Stimulated activated CD8-positive, alpha-beta memory T cell treated with anti-CD3 and anti-CD28 coated beads, Interleukin-15, amount 100 ng/mL, for 48 hours (primary cell): ENCODE results near the gene G0S2.

Experiments
- DNase-seq, 2 donors: peaks; one replicate each; pipeline ENCODE4 v3.0.0-alpha.2; 2020; ENCODE audit warnings: low read depth in 2 of 2

G0S2 gene, protein sequence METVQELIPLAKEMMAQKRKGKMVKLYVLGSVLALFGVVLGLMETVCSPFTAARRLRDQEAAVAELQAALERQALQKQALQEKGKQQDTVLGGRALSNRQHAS

DNA sequence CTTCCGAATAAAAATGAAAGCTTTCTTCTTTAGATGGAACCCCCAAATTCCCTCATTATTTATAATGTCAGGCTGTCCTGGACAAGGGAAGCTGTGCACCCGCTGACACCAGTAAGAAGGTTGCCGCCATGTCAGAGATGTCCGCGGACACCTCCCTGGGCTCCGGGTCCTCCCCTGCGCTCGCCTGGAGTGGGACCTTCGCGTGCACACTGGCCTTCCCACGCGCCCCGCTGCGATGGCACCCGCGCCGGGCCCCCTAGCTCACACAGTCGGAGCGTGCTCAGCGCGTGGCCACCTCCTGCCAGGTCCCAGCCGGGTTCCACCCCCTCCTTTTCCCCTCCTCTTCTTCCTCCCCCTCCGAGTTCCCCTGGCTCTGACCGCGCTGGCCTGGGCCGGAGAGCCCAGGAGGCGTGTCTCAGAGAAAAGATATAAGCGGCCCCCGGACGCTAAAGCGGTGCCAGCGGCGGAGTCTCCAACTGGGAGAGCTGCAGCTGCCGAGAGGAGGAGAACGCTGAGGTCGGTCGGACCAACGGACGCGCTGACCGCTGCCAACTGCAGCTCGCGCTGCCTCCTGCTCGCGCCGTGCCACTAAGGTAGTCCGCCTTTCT lies at the start of gene G0S2:
Gene G0S2, plus strand, starts transcription at position 456 of the 608 bp plus-strand sequence. CDS start 273 bp downstream, outside the sequence.
- DNase-seq: peak in 1 of 2 donors; percentile 31

DNA sequence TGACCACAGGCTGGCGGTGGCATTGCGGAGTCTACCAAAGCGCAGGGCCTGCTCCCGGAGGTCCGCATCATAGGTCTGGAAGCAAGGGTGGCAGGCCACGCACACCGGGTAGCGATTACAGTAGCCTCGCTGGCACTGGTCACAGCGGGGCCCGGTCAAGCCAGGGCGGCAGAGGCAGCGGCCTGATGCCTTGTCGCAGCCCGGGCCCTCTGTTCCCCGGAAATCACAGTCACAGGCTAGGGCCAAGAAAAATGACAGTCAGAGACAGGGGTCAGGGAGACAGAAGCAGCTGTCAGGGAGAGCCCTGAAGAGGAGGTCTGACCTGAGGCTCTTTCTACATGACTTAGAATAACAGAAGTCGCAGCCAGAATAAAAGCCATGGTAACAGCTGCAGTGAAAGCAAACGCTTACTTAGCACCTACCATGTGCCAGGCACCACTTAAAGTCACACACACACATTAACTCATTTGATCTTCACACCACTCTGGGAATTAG lies 49.4 kb upstream of the G0S2 start:
- DNase-seq: no peak

- no peak for DNase-seq
Observed at GRCh38 chr1:209626346-209627026, 48.7 kb upstream of the G0S2 start.

DNA sequence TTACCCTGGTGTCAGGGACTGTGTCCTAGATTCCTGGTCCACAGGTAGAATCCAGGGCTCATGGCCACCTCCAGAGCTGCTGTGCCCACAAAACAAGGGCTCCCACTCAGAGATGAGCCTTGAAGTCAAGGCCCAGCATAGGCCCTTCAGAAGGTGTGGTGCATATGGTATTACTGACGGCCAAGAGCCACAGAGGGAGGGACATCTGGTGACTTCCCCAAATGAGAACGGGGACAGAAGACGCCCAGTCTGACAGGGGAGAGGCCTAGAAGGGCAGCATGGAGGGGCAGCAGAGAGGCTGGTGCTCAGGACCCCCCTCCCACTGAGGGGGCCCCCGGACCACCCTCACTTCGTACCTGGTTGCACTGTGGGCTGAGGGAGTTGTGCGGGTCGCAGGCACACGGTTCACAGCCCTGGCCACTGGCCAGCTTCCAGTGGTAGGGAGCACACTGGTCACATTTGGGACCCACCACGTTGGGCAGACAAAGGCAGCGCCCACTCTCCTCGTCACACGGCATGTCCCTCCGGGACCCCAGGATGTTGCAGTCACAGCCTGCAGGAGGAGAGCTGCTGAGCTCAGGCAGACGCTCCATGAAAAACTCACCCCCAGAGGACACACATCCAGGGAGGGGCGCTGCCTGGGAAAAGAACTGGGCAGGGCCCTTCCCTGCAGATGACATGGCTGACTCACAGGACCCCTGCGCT lies 48.0 kb upstream of the G0S2 start:
- DNase-seq: no peak

GRCh38 chr1:209627732-209628196 lies 47.4 kb upstream of the G0S2 start:
- peak; percentile 69 to 73 for DNase-seq

GRCh38 chr1:209628618-209629299 lies 46.5 kb upstream of the G0S2 start:
- DNase-seq: no peak

- DNase-seq: no peak
Observed at GRCh38 chr1:209629621-209630382, 45.4 kb upstream of the G0S2 start.

DNA sequence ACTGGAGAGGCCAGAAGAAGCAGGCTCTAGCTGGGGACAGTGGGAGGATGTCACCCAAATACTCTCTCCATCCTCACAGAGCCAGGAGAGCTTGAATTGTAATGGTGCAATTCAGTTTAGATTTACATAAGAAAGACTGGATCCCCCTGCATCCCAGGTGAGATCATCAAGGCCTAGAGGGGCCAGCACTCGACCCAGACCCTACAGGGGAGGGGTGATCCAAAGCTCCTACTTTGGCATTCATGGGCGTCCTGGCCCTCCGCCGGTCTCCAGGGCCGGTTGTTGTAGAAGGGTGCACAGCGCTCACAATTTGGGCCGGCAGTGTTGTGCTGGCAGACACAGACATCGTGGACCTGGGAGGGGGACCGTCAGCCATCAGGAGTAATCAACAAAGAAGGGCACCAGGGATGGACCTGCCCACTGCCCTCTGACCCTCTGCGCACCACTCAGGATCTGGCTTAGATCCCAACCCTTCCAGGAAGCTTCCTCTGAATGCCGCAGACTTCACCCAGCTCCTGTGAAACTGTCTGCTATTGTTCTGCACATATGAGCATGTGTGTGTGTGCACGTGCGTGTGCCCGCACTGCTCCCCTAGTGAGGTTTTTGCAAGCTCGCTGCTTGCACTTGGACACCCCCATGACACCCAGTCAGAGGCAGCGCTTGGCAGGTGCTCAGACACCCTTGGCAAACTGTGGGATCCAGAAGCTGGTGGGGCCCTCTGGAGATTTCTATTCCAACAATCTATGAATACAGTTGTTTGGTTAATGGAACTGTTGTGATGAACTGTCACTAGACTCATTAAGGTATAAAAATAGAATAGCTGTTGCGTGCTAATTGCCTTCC lies 44.6 kb upstream of the G0S2 start:
- no peak for DNase-seq

DNA sequence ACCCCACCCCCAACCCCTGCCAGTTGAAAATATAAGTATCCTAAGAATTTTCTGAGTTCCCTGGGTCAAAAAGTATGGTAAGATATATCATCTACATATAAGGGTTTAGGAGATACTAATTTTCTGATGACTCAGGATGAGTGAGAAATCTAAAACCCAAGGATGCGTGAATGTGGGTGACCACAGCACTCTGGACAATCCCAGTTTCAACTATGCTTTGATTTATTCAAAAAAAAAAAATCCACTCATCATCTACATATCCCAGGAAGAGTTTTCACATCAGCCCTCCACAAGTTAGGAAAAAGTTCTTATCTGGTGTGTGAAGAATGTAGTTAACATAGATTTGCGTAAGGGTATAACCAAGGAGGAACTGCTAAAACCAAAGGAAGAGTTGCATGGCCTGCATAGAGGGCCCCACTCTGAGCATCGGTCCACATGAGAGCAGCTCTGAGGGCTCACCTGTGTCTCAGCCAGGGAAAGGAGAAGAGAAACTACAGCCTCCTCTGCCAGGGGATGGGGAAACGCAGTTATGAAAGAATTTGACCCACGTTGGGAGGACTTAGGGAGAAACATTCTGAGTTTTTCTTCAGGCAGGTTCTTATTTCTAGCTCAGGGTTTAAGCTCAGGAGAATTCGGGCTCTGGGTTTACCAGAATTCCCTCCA lies 41.7 kb upstream of the G0S2 start:
- no peak for DNase-seq

DNA sequence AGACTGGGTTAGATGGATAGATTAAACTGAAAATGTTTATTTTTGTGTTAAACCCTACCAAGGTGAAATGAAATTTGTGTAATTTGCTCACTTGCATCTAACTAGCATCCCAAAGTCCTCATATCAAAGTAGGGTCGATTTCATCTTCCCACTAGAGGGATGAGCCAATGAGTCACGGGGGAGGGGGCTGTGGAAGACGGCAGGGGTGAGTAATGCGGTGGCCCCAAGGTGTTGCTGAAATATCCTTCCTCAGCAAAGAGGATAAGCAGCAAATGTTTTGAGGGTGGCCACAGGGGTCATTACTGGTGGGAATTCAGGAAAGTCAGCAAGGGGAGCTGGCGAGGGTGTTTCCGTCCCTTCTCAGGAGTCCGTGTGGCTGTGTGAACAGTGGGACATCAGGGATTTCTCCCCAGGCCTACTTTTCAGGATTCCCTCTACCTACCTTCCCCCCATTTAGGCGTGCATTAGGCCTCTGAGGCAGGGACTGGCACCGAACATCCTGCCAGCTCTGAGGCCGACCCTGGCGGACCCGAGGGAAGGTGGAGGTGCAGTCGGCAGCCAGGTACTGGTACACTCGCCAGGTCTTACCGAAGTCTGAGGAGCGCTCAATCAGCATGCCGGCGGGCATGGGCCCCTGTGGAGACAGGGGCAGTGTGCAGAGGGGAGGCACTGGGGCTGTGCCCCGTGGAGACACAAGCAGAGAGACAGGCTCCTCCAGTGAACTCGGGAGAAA lies 41.0 kb upstream of the G0S2 start:
- no peak for DNase-seq

GRCh38 chr1:209635850-209636249 lies 39.4 kb upstream of the G0S2 start:
- DNase-seq: no peak

DNA sequence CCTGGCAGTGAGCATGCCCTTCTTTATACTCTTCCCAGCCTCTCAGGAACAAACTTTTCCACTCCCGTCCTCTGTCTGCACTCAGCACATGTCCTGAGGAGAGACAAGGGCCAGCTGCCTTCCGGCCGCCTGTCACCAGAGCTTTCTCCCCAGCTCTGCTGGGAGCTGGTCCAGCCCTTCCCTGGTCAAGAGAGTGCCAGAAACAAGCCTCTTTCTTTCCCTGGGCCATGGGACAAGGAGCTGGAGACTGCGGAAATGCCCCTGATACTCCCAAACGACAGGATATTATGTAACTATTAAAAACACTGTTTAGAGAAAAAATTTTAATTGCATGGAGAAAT lies 33.4 kb upstream of the G0S2 start:
- DNase-seq: no peak

DNA sequence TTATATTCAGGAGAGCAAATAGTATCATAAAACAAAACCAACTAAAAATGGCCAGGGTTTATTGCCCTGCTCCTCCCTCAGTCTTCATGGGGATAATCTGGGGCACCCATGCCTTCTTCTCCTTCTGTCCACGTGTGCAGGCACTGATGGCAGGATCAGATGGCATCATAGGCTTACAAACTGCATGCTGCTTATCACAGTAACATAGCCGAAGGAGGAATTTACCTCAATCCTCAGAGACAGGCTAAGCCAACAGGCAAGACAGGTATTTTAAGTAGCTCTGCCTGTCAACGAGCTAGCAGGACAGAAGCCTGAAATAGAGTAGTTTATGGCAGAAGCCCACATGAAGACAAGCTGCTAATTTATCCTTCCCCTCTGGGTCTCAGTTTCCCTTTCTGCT lies 32.4 kb upstream of the G0S2 start:
- no peak for DNase-seq

- no peak for DNase-seq
Observed at GRCh38 chr1:209643285-209644020, 31.8 kb upstream of the G0S2 start.

- DNase-seq: no peak
Observed at GRCh38 chr1:209645574-209646452, 29.4 kb upstream of the G0S2 start.

GRCh38 chr1:209646558-209646957 lies 28.7 kb upstream of the G0S2 start:
- no peak for DNase-seq

- DNase-seq: no peak
Observed at GRCh38 chr1:209647156-209647555, 28.1 kb upstream of the G0S2 start.
